K562 (cell line): Measurements from ENCODE around the gene XPO6. TPM values are rescaled to one million over a fixed set of nuclear protein-coding genes. Genes with fewer than 3 reads are reported as not detected.

Source experiments
- ELF4 ChIP-seq: fragments of 450-650 bp; formaldehyde crosslinking; IDR thresholded peaks from 2 replicates; pipeline ENCODE4 v1.4.0; 2022; ENCODE audit warnings: missing genetic modification characterization
- FOSL1 ChIP-seq: fragments of 200-800 bp; sonication (Bioruptor generic); conservative IDR thresholded peaks from 2 replicates; pipeline ENCODE4 v1.6.1; 2016; ENCODE audit warnings: missing genetic modification characterization, missing compliant biosample characterization
- POLR2G ChIP-seq: fragments of 200-400 bp; formaldehyde crosslinking; IDR thresholded peaks from 2 replicates; pipeline ENCODE4 v1.6.1; 2017; ENCODE audit warnings: low read depth, mild to moderate bottlenecking, antibody characterized with exemption, low read length, moderate library complexity
- TAL1 ChIP-seq: fragments of 450-650 bp; IDR thresholded peaks from 2 replicates; pipeline ENCODE4 v1.6.1; 2016; ENCODE audit warnings: mild to moderate bottlenecking
- TRIM24 ChIP-seq, 2 experiments: fragments of 450-650 bp; IDR thresholded peaks; 2 replicates each; pipeline ENCODE4 v1.6.1; 2016
- ZFP36 ChIP-seq: fragments of 150-350 bp; IDR thresholded peaks from 2 replicates; pipeline ENCODE4 v1.6.1; 2018; ENCODE audit warnings: low read length, low read depth; ENCODE audit not compliant: partially characterized antibody
- ZNF175 ChIP-seq: fragments of 200-800 bp; sonication (Bioruptor generic); IDR thresholded peaks from 2 replicates; pipeline ENCODE4 v1.6.1; 2016; ENCODE audit warnings: low read depth, mild to moderate bottlenecking, missing genetic modification characterization, missing compliant biosample characterization
- ZNF232 ChIP-seq: sonication (generic); formaldehyde crosslinking; IDR thresholded peaks from 2 replicates; pipeline ENCODE4 v1.8.0; 2022; ENCODE audit warnings: mild to moderate bottlenecking, missing genetic modification reagents
- ZNF24 ChIP-seq: fragments of 450-650 bp; IDR thresholded peaks from 2 replicates; pipeline ENCODE4 v1.6.1; 2016
- polyA plus RNA-seq, 8 experiments: library from polyadenylated mRNA; depleted of rRNA in 4 of 8; stranded (reverse) in 5 of 8; unstranded in 3 of 8; fragments of >200 nt; fragmentation: Nextera tagmentation in 2 of 8; fragmentation: Illumina TruSeq in 1 of 8; extraction: Ambion mirVana in 2 of 8; extraction: Trizol in 1 of 8; gene quantifications; 2 replicates each; pipeline versions ENCODE4 v1.2.1 to v1.2.3, GENCODE V29; 2011 to 2014; ENCODE audit warnings: inconsistent platforms in 1 of 8, missing spikeins in 1 of 8
- total RNA-seq, 7 experiments: library from RNA; depleted of rRNA in 6 of 7; stranded (reverse); fragments of >200 nt in 6 of 7; fragmentation: Illumina TruSeq in 2 of 7; extraction: Trizol in 2 of 7; gene quantifications; 2 replicates each; pipeline versions ENCODE4 v1.2.1 to v1.2.3, GENCODE V29; 2011 to 2021; ENCODE audit warnings: low replicate concordance in 1 of 7
- TF ChIP-seq, protein P1 (sequence below), 2 experiments: fragments of 200-800 bp in 1 of 2; sonication (Bioruptor generic) in 1 of 2; sonication (generic) in 1 of 2; formaldehyde crosslinking in 1 of 2; IDR thresholded peaks in 1 of 2; conservative IDR thresholded peaks in 1 of 2; 2 replicates each; pipeline versions ENCODE4 v1.5.0 to v1.6.1; 2016 to 2020; ENCODE audit warnings: missing compliant biosample characterization in 1 of 2, missing genetic modification characterization in 1 of 2, missing genetic modification reagents in 1 of 2
- TF ChIP-seq, protein P2 (sequence below): conservative IDR thresholded peaks from 2 replicates; pipeline ENCODE4 v1.6.1; 2011; ENCODE audit warnings: low read depth, mild to moderate bottlenecking, low read length; ENCODE audit not compliant: control insufficient read depth
- TF ChIP-seq, protein P3 (sequence below), 2 experiments: fragments of 450-650 bp; IDR thresholded peaks; 2 replicates each; pipeline ENCODE4 v1.6.1; 2016; ENCODE audit warnings: mild to moderate bottlenecking in 2 of 2, borderline replicate concordance in 1 of 2, low read depth in 1 of 2, moderate library complexity in 1 of 2
- TF ChIP-seq, protein P4 (sequence below), 2 experiments: IDR thresholded peaks in 1 of 2; conservative IDR thresholded peaks in 1 of 2; 2 replicates each; pipeline ENCODE4 v1.6.1; 2016; ENCODE audit warnings: low read depth in 2 of 2, mild to moderate bottlenecking in 1 of 2, missing compliant biosample characterization in 1 of 2, missing genetic modification characterization in 1 of 2, moderate library complexity in 1 of 2

The XPO6 gene
- total and polyA plus RNA-seq, 9 of the 15 experiments (the other 6 are each of a cell fraction or from before 2014, with no cell fraction given): 11.2 to 196 (median 119) TPM

DNA sequence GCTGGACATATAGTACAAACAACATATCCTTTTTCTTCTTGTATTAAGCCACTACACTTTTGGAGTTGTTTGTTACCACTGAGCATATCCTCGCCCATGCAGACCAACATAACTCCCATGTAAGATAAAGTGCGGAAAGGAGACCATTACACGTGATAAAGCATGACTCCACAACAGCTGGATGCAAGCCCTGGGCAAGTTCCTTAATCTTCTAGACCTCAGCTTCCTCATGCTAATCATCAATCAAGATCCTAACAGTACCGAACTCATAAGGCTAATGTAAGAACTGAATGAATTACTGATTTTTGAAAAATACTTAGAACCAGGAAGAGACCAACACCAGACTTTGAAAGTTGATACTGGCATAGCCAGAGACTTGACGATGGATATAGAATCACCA is 101.3 kb downstream of the XPO6 start (continued):
- TF ChIP-seq, protein P1, sequence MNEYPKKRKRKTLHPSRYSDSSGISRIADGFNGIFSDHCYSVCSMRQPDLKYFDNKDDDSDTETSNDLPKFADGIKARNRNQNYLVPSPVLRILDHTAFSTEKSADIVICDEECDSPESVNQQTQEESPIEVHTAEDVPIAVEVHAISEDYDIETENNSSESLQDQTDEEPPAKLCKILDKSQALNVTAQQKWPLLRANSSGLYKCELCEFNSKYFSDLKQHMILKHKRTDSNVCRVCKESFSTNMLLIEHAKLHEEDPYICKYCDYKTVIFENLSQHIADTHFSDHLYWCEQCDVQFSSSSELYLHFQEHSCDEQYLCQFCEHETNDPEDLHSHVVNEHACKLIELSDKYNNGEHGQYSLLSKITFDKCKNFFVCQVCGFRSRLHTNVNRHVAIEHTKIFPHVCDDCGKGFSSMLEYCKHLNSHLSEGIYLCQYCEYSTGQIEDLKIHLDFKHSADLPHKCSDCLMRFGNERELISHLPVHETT (CRISPR knock-in tag; conservative IDR thresholded peaks at IDR 0.05 in 1 of 2, IDR thresholded peaks at IDR 0.05 in 1 of 2): no peak
- TF ChIP-seq, protein P2, sequence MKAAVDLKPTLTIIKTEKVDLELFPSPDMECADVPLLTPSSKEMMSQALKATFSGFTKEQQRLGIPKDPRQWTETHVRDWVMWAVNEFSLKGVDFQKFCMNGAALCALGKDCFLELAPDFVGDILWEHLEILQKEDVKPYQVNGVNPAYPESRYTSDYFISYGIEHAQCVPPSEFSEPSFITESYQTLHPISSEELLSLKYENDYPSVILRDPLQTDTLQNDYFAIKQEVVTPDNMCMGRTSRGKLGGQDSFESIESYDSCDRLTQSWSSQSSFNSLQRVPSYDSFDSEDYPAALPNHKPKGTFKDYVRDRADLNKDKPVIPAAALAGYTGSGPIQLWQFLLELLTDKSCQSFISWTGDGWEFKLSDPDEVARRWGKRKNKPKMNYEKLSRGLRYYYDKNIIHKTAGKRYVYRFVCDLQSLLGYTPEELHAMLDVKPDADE: no peak
- TF ChIP-seq, protein P3, sequence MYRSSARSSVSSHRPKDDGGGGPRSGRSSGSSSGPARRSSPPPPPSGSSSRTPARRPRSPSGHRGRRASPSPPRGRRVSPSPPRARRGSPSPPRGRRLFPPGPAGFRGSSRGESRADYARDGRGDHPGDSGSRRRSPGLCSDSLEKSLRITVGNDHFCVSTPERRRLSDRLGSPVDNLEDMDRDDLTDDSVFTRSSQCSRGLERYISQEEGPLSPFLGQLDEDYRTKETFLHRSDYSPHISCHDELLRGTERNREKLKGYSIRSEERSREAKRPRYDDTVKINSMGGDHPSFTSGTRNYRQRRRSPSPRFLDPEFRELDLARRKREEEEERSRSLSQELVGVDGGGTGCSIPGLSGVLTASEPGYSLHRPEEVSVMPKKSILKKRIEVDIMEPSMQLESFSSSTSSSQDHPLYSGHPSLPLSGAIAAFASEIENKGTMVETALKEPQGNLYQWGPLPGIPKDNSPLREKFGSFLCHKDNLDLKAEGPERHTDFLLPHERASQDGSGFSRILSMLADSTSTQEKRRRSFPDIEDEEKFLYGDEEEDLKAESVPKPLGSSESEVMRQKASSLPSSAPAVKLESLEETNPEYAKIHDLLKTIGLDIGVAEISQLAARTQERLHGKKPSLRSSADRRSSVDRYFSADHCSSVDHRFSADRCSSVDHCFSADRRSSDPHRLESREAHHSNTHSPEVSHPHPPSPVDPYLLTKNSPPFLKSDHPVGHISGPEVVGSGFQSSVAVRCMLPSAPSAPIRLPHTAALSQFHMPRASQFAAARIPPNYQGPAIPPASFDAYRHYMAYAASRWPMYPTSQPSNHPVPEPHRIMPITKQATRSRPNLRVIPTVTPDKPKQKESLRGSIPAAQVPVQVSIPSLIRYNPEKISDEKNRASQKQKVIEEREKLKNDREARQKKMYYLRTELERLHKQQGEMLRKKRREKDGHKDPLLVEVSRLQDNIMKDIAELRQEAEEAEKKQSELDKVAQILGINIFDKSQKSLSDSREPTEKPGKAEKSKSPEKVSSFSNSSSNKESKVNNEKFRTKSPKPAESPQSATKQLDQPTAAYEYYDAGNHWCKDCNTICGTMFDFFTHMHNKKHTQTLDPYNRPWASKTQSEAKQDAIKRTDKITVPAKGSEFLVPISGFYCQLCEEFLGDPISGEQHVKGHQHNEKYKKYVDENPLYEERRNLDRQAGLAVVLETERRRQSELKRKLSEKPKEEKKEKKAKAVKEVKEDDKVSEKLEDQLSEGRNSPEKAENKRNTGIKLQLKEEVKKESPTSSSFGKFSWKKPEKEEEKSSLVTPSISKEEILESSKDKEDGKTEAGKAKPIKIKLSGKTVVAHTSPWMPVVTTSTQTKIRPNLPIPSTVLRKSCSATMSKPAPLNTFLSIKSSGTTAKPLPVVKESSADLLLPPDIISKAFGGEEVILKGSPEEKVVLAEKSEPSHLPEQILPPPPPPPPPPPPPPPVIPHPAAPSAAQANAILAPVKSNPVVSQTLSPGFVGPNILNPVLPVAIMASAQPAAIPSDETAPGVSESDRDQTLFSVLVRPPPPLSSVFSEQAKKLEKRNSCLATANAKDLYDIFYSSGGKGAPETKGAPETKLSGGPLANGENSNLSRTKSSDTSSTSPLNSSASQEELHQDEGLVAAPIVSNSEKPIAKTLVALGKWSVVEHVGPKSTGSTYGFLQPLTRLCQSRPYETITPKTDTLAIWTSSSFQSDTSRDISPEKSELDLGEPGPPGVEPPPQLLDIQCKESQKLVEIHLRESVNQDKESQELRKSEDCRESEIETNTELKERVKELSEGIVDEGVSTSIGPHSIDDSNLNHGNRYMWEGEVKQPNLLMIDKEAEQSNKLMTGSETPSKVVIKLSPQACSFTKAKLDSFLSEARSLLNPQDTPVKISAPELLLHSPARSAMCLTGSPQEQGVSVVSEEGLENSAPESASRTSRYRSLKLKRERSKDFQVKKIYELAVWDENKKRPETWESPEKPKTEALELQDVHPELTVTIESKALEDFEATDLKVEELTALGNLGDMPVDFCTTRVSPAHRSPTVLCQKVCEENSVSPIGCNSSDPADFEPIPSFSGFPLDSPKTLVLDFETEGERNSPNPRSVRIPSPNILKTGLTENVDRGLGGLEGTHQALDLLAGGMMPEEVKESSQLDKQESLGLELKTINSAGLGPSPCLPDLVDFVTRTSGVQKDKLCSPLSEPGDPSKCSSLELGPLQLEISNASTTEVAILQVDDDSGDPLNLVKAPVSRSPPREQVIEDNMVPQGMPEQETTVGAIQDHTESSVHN (IDR thresholded peaks at IDR 0.05; ENCODE audit: borderline replicate concordance in 1 of 2, low read depth in 1 of 2): peak in 1 of 2 experiments; percentile 62; a peak in 1 of 4 replicates
- TF ChIP-seq ELF4 (CRISPR knock-in tag) (no peak), TRIM24 (IDR thresholded peaks at IDR 0.05) (0 out of 4 replicates have a peak, but pooled peaks of 1 of the 2 experiments have one; percentile 19), ZNF232 (CRISPR knock-in tag) (no peak), ZFP36 (no peak), ZNF175 (CRISPR knock-in tag) (0 out of 2 replicates have a peak, but pooled peaks have one; percentile 59), ZNF24 (0 out of 2 replicates have a peak, but pooled peaks have one; percentile 12), TAL1 (peak; percentile 22; the same call in 1 of the 2 replicates), POLR2G (no peak), FOSL1 (peak; percentile 75)
- TF ChIP-seq, protein P4, sequence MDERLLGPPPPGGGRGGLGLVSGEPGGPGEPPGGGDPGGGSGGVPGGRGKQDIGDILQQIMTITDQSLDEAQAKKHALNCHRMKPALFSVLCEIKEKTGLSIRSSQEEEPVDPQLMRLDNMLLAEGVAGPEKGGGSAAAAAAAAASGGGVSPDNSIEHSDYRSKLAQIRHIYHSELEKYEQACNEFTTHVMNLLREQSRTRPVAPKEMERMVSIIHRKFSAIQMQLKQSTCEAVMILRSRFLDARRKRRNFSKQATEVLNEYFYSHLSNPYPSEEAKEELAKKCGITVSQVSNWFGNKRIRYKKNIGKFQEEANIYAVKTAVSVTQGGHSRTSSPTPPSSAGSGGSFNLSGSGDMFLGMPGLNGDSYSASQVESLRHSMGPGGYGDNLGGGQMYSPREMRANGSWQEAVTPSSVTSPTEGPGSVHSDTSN (CRISPR knock-in tag; IDR thresholded peaks at IDR 0.05; ENCODE audit: low read depth): no peak
- TF ChIP-seq, protein P4 (tag; conservative IDR thresholded peaks at IDR 0.05; ENCODE audit: low read depth): peak; percentile 85
